22Rv1 (cell line): ENCODE measurements around the gene POLD3.

Experiments
- H3K27ac ChIP-seq: fragments of 450-650 bp; 2 replicates; pipeline ENCODE4 v1.5.1; 2017
- ZFX ChIP-seq: fragments of 450-650 bp; IDR thresholded peaks from 2 replicates; pipeline ENCODE4 v1.6.1; 2017; ENCODE audit warnings: antibody characterized with exemption, borderline replicate concordance
- TF ChIP-seq, protein P1 (sequence below): fragments of 450-650 bp; IDR thresholded peaks from 2 replicates; pipeline ENCODE4 v1.5.1; 2017; ENCODE audit warnings: mild to moderate bottlenecking

Gene POLD3

DNA sequence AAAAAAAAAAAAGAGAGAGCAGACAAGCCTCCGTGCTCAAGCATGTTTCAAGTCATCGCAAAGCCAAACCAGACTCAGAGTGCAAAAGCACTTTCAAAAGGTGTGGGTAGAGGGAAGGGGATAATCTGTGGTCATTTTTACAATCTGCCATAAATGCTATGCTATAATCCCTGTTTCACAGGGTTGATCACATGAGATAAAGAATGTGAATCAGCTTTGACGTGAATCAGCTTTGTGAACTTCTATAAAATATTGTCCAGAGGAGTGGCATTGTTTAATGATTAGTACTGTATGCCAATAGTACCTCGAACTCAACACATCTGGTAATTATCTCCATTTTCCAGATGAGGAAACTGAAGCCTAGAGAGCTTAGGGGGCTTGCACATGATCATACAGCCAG, 20.0 kb upstream of the POLD3 start:
- no peak overlapping the region for H3K27ac ChIP-seq
- no peak for TF ChIP-seq ZFX
- TF ChIP-seq, protein P1, sequence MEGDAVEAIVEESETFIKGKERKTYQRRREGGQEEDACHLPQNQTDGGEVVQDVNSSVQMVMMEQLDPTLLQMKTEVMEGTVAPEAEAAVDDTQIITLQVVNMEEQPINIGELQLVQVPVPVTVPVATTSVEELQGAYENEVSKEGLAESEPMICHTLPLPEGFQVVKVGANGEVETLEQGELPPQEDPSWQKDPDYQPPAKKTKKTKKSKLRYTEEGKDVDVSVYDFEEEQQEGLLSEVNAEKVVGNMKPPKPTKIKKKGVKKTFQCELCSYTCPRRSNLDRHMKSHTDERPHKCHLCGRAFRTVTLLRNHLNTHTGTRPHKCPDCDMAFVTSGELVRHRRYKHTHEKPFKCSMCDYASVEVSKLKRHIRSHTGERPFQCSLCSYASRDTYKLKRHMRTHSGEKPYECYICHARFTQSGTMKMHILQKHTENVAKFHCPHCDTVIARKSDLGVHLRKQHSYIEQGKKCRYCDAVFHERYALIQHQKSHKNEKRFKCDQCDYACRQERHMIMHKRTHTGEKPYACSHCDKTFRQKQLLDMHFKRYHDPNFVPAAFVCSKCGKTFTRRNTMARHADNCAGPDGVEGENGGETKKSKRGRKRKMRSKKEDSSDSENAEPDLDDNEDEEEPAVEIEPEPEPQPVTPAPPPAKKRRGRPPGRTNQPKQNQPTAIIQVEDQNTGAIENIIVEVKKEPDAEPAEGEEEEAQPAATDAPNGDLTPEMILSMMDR = no peak

DNA sequence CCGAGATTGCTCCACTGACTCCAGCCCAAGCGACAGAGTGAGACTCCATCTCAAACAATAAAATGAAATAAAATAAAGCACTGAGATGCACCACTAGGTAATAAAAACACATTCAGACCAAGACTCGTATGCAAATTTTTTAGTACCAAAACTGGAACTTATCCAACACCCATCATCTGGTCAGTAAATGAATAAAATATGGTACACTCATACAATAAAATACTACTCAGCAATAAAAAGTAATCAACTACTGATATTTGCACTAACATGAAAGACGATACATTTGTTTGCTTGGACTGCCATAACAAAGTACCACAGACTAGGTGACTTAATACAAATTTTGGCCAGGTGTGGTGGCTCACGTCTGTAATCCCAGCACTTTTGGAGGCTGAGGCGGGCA, 17.8 kb upstream of the POLD3 start:
- TF ChIP-seq ZFX = no peak
- TF ChIP-seq, protein P1 = no peak
- no peak overlapping the region for H3K27ac ChIP-seq

DNA sequence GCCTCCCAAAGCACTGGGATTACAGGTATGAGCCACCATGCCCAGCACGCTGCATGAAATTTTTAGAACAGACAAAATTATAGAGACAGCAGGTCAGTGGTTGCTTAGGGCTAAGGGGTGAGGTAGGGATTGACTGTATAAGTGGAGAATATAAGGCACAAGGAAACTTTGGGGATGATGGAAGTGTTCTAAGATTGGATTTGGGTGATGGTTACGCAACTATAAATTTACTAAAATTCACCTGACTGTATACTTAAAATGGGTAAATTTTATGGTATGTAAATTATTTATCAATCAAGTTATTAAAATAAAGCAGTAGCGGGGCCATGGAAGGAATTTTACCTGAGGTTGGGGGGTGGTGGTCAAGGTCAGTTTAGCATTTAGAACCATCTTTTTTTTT, 16.4 kb upstream of the POLD3 start:
- TF ChIP-seq, protein P1 = no peak
- no peak for TF ChIP-seq ZFX
- H3K27ac ChIP-seq = no peak overlapping the region

DNA sequence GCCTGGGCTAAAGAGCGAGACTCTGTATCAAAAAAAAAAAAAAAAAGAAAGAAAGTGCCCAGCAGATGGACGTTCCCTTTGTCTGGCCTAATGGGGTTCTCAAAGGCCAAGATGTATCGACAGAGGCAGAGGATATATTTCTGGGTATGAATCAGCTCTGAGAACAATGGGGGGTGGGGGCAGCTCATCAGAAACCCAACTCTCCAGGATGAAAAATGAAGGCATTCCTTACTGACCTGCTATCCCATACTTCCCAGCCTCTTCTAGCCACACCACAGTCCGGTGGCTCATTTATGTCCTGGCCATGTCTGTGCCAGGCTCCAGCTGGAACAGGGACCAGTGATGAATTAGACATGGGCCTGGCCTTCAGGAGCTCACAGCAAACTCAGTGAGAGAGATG, 15.2 kb upstream of the POLD3 start:
- H3K27ac ChIP-seq = no peak overlapping the region
- no peak for TF ChIP-seq ZFX
- TF ChIP-seq, protein P1 = no peak

DNA sequence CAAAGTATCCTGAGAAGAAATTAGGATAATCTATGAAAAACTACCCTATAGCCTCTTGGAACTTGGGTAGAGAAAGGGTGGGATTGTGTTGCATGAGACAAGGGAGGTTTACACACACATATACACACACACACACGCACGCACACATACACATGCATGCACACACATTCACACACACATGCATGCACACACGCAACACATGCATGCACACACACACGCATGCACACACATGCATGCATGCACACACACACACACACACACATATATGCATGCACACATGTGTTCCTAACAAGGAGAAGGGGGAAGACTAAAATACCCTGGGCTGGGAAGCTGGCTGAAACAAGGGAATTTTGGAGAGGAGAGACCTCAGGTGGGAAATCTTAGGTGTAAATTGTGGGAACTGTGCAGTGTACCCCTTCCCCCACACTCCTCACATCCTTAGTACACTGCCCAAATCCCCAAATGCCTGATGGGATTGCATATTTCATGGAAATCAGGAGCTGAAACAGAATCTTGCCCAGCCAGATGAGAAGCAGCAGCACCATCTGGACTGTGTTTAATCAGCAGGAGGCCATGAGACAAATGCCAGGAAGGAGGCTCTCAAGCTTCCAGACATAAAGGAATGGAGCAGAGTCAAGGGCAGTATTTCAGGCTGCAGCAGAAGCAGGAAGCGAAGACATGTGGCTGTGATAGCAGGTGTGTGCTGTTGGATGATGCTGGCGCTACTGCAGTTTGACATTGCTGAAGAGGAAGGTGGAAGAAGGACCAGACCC, 14.6 kb upstream of the POLD3 start:
- TF ChIP-seq ZFX = no peak
- TF ChIP-seq, protein P1 = no peak
- H3K27ac ChIP-seq = no peak overlapping the region

DNA sequence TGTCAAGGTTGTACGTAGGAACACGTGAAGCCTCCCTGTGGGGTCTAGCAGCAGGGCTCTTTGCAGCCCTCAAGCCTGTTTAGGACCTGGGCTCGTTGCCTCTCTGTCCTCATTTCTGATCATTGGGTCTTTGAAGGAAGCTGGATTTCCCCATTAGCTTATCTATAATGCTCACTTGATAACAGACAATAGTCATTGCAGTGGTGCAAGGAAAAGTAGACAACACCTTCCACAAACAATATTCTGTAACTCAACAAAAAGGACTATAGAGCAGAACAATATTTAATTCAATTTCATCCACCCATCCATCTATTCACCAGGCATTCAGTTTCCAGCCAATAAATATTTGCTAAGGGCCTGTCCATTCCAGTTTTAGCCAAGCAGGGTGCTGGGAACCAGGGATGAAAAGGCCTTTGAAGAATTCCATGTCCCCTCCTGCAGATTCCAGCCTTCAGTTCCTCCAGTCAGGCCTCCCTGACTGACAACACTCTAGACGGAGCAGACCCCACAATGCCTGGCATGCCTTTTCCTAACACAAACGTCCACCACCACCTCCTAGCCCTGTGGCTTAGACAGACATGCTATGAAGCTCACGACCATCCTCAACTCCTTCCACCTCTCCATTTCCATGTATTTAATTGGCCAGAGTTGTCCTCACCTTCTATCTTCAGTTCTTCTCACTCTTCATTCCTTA, 12.7 kb upstream of the POLD3 start:
- TF ChIP-seq, protein P1 = no peak
- TF ChIP-seq ZFX = no peak
- H3K27ac ChIP-seq = no peak overlapping the region

DNA sequence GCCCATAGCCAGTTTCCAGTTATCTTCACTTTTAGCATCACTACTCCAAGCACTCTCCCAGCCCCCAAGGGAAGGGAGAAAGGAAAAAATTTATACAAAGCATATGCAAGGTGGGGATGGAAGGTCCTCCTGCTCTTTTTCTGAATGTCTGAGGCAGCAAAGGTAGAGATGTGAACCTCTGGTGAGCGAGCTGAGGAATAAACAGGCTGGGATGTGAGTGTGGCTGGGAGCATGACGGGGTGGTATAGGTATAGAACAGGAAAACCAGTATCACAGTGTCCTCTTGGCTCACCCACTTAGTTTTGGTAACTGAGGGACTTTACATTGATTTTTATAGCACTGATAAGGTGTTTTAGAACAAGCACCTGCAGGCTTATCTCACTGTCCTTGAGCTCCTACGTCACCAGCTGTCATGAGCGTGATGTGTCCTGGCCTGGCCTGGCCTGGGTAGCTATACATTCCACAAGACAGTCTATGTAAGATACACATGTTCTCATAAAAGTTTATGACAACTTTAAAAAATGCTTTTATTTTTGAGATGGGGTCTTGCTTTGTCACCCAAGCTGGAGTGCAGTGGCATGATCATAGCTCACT, 10.3 kb upstream of the POLD3 start:
- TF ChIP-seq, protein P1 = no peak
- no peak for TF ChIP-seq ZFX
- no peak overlapping the region for H3K27ac ChIP-seq
